GM18870 (cell line): ENCODE measurements around the gene S1PR1.
"Not testable (repeated sequence)": the region's sequence is repeated elsewhere in the genome, so short reads cannot be mapped to it uniquely, and the experiment has no call there.

Source experiments
- ATAC-seq: cut with Tn5 transposase; IDR thresholded peaks from one replicate; pipeline ENCODE4 v1.9.1; 2021; ENCODE audit warnings: moderate library complexity; ENCODE audit not compliant: unreplicated experiment

The S1PR1 gene

DNA sequence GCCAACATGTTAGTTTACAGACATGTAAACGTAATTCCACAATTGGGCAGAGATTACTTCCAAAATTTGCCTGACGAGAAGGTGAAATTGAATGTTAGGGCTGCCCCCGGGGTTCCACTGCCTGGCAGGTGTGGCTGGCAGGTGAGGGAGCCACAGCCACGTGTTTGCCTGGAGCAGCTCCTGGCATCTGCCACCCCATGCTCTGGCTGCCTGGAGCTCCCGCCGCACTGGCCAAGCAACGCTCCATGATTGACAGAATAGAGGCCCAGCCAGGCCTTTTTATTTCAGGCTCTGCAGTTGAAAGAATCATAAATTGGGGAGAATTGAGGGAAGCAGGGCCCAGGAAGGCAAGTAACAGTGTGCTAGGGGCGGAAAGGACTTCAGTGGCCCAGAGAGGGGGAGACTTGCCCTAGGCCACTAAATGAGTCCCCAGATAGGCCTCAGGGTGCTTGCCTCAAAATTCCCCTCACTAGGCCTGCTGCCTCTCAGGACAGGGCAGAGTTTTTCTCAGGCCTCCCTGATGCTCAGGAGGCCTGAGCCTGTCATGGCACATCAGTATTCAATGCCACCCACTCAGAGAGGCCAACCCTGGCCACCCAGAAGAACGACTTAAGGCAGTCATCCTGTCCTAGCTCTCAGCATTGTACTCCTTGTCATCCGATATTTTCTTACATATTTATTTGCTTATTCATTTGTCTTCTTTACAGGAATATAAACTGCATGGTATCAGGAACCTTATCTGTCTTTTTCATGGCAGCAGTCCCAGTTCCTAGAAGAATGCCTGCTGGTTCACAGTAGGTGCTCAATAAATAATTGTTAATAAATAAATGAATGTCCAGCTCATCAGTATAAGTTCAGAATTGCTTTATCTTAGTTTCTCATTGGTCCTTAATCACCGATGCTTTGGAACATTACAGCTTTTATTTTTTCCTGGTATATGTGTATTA is 16.6 kb upstream of the S1PR1 start:
- ATAC-seq, result no peak

DNA sequence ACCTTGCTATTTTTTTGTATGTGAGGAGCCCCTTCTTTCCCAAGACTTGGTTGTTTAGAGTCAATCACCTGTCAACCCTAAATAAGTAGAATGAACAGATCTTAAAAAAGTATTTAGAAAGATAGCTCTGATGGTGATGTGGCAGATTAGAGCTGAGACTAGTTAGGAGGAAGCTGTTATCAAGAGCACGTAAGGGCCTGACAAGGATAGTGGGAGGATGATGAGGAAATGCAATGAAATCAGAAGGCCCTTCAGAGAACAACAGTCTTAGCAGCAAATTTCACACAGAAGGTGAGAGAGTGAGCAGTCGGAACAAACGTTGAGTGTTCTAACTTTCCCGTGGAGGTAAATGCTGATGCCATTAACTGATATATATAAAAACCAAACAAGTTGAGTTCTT is 15.9 kb upstream of the S1PR1 start:
- ATAC-seq, result no peak

GRCh38 chr1:101221945-101222429 is 14.8 kb upstream of the S1PR1 start:
- ATAC-seq, result peak; percentile 98

DNA sequence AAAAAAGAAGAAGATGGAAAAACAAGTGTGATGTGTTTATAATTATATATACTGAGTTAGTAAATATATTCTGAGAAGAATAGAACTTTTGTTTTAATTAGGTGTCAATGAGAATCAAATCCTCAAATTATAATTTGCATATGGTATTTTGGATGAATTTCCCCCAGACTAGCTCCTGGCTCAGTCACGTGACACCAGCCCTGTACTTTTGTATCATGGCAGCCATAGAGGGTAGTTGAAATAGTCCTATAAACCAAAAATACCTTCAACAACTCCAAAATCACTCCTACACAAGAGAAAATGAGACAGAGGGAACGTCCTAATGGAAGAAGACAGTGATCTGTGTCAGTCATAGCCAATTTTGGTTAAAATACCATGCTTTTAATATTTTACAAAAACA is 9.0 kb upstream of the S1PR1 start:
- ATAC-seq, result no peak

- no peak for ATAC-seq
These were observed 8.2 kb upstream of the S1PR1 start for GRCh38 chr1:101228424-101229134.

DNA sequence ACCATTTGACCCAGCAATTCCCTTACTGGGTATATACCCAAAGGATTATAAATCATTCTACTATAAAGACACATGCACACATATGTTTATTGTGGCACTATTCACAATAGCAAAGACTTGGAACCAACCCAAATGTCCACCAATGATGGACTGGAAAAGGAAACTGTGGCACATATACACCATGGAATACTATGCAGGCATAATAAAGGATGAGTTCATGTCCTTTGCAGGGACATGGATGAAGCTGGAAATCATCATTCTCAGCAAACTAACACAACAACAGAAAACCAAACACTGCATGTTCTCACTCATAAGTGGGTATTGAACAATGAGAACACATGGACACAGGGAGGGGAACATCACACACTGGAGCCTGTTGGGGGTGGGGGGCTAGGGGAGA is 4.6 kb upstream of the S1PR1 start:
- not testable (repeated sequence) for ATAC-seq

DNA sequence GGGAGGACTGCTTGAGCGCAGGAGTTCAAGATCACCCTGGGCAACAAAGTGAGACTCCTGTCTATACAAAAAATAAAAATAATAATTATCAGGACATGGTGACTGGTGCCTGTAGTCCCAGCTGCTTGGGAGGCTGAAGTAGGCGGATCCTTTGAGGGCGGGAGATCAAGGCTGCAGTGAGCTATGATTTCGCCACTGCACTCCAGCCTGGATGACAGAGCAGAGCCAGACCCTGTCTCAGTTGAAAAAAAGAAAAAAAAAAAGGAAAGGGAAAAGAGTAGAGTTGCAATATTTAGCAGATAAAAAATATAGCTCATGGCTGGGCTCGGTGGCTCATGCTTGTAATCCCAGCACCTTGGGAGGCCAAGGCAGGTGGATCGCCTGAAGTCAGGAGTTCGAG is 3.3 kb upstream of the S1PR1 start:
- ATAC-seq, result no peak

- ATAC-seq, result no peak
These were observed 1.6 kb upstream of the S1PR1 start for GRCh38 chr1:101235216-101235695.

DNA sequence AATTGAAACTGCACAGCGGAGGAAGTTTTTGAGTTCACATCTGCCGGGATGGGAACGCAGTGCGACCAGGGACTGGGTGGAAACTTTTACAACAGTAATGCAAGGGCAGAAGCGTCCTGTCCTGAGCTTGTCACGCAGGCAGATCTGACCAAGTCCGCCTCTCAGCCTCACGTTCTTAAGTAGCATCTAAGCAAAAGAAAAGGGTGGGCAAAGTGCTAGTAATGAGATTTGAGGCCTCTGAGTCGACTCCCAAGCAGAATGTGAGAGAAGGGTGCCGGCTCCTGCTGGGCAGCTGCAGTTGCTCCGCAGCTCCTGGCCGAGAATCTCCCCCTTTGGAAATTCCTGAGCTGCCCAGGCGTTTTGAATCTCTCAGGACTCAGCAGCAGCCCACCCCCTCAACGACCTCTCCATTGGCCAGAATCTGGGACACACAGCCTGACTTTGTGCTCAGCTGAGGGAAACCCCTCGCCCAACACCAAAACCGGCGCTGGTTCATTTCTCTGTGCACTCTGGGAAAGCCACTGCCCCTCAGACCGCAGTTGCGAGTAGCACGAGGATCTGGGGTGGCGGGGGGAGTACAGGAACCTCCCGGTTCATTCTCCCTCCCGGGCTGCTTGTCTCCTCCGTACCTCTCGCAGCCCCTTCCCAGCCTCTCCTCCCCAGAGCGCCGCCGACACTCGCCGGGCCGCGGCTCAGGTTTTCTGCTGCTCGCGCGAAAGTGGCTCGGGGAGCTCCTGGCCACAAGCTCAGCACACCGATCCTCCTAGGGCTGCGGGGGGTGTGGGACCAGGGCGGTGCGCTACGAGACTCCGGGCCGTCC is 913 bp upstream of the S1PR1 start:
- peak; percentile 78 for ATAC-seq

- ATAC-seq, result no peak
These were observed 514 bp downstream of the S1PR1 start for GRCh38 chr1:101237229-101237837.

DNA sequence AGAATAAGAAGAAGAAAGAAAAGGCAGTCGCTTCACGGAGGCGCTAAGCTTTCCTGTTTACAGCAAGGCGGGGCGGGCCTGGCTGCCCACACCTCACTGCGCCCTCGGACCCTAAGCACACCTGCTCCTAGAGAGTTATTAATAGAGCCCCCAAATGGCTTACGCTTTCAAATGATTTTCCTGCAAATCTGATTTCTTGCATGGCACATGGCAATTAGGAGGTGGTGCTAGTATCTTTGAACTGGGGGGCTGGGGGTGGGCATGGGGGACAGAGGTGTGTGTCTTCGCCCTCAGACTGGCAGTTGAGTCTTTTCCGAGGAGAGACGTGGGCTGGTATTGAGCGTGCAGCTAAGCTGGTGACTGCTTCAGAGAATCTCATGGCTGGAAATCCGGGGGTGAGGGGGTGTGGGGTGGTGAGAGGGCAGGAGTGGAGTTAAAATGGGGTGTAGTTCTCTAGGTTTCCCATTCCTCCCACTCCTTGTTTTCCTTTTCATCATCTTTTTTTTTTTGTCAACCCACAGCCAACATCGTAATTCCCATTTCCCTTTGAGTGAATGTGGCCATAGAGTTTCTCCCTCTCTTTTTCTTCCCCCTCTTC is 1.3 kb downstream of the S1PR1 start:
- ATAC-seq, result no peak

GRCh38 chr1:101238681-101239094 is 1.9 kb downstream of the S1PR1 start:
- no peak for ATAC-seq

GRCh38 chr1:101239095-101240040 is 2.5 kb downstream of the S1PR1 start:
- ATAC-seq, result no peak

DNA sequence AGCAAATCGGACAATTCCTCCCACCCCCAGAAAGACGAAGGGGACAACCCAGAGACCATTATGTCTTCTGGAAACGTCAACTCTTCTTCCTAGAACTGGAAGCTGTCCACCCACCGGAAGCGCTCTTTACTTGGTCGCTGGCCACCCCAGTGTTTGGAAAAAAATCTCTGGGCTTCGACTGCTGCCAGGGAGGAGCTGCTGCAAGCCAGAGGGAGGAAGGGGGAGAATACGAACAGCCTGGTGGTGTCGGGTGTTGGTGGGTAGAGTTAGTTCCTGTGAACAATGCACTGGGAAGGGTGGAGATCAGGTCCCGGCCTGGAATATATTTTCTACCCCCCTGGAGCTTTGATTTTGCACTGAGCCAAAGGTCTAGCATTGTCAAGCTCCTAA is 3.2 kb downstream of the S1PR1 start:
- no peak for ATAC-seq

GRCh38 chr1:101241485-101242225 is 4.8 kb downstream of the S1PR1 start:
- peak; percentile 47 for ATAC-seq

DNA sequence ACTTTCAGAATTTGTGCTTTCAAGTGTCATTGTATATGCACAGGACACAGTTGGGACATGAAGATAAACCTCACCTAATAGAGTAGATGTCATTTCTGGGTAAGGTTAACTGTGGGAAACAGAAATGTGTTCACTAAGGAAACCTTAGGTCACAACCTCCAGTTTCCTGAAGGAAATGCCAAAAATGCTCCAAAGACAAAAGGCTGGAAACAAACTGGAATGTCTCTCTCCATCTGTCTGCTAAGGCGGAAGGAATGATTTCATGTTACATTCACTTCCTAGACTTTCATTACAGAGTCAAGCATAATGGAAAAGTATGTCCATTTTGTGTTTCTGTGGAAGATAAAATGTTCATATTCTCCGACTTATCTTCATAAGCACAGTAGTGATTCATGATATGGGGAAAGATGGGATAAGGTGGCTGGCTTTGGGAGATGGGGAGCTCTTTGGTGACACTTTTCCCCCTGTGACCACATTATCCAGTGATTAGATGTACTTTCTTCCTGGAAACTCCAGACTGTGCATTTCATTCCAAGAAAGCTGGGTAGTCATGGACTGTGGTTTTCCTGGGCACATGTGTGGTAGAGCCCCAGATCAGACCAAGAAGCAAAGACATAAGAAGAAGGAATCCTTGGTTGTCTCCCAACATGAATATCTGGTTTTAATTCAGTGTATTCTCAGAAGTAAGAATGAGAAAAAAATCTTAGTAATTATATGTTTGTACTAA is 5.7 kb downstream of the S1PR1 start:
- no peak for ATAC-seq

DNA sequence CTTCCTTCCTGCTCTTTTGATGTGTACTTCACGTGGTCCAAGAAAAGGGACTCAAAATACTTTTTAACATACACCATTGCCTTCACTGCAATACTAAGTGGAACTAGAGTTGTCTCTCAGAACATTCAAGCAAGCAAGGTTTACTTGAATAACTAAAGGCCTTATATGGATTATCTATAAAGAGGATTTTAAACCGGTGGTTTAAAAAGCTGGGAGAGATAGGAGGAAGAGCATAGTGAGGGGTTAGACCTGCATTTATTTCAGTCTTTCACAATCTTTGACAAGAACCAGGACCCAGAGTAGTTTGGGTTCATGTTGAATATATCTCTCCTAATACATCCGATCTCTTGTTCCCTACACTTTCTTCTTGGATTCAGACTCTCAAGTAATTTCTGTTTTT is 6.9 kb downstream of the S1PR1 start:
- ATAC-seq, result no peak

DNA sequence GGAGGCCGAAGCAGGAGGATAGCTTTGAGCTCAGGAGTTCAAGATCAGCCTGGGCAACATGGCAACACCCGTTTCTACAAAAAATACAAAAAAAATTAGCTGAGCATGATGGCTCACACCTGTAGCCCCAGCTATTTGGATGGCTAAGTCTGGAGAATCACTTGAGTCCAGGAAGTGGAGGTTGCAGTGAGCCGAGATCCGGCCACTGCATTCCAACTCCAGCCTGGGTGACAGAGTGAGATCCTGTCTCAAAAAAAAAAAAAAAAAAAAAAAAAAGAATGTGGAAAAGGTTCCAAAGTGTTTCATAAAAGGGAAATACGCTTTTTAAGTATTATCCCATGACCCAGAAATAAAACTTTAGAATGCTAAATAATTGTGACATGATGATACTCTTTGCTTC is 8.0 kb downstream of the S1PR1 start:
- no peak for ATAC-seq
